Ascending aorta (tissue), 2 donors: ENCODE measurements around the gene BST1. TPM values are rescaled to one million over a fixed set of nuclear protein-coding genes. Genes with fewer than 3 reads are reported as not detected.
A peak's percentile ranks its signal among the peaks of the same experiment; 100 is the strongest.

Experiments used
- DNase-seq, 2 donors: peaks; one replicate each; pipeline ENCODE4 v3.0.0-alpha.2; 2019; ENCODE audit warnings: low spot score in 2 of 2
- H3K27ac ChIP-seq, 2 donors: fragments of 200-600 bp; sonication (generic); one replicate each; pipeline ENCODE4 v1.5.1; 2016 to 2017; ENCODE audit warnings: mild to moderate bottlenecking in 1 of 2
- H3K27me3 ChIP-seq: fragments of 200-600 bp; sonication (generic); one replicate; pipeline ENCODE4 v1.5.1; 2017
- H3K36me3 ChIP-seq, 2 donors: fragments of 200-600 bp; sonication (generic); one replicate each; pipeline ENCODE4 v1.5.1; 2016
- H3K4me1 ChIP-seq, 2 donors: fragments of 200-600 bp; sonication (generic); one replicate each; pipeline ENCODE4 v1.5.1; 2016 to 2017; ENCODE audit warnings: mild to moderate bottlenecking in 1 of 2
- H3K4me3 ChIP-seq, 2 donors: fragments of 200-600 bp; sonication (generic); one replicate each; pipeline ENCODE4 v1.5.1; 2016 to 2017; ENCODE audit warnings: mild to moderate bottlenecking in 1 of 2
- H3K9me3 ChIP-seq, 2 donors: fragments of 200-600 bp; sonication (generic); one replicate each; pipeline ENCODE4 v1.5.1; 2016
- intact Hi-C: fragments of 100-400 bp; cut with DNase I; formaldehyde crosslinking; loops from one replicate; pipeline ENCODE4 v1.15.1; 2023
- total RNA-seq: library from RNA; depleted of rRNA; stranded (reverse); fragments of >200 nt; gene quantifications from one replicate; pipeline ENCODE4 v1.1.0, GENCODE V29; 2016
- TF ChIP-seq, protein P1 (sequence below), 3 experiments: fragments of 200-600 bp in 2 of 3; fragments of 450-650 bp in 1 of 3; sonication (generic) in 2 of 3; IDR thresholded peaks; one replicate each; pipeline ENCODE4 v1.5.1; 2016 to 2019; ENCODE audit warnings: antibody characterized with exemption in 3 of 3, mild to moderate bottlenecking in 1 of 3, moderate library complexity in 1 of 3

Gene BST1
- total RNA-seq, 1 donor from 2014 or later: 22.7 TPM

DNA sequence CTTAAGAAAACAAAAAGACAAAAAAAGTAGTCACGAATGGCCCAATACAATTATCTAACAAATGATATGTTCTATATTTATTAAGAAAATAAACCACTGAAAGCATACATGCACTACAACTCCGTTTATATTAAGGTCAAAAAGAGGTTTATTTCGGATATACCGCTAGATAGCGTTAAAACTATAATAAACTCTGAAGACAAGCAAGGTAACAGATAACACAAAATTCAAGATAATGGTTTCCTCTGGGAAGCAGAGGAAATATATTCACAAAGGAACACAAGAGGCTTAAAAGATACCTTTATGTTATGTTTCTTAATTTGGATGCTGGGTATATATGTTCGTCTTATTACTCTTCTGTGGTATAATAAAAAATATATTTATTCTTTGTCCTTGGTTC is 26.0 kb upstream of the BST1 start:
- intact Hi-C loops: no loop called here
- no peak for DNase-seq
- H3K27ac ChIP-seq: no peak overlapping the region
- H3K9me3 ChIP-seq: no peaks in the 10 kb centered on the region
- no peak overlapping the region for H3K4me3 ChIP-seq
- H3K27me3 ChIP-seq: no peaks in the 10 kb centered on the region
- peaks cover 2 to 4% of the 10 kb centered on the region in 2 donors for H3K4me1 ChIP-seq
- H3K36me3 ChIP-seq: no peaks in the 10 kb centered on the region
- TF ChIP-seq, protein P1, sequence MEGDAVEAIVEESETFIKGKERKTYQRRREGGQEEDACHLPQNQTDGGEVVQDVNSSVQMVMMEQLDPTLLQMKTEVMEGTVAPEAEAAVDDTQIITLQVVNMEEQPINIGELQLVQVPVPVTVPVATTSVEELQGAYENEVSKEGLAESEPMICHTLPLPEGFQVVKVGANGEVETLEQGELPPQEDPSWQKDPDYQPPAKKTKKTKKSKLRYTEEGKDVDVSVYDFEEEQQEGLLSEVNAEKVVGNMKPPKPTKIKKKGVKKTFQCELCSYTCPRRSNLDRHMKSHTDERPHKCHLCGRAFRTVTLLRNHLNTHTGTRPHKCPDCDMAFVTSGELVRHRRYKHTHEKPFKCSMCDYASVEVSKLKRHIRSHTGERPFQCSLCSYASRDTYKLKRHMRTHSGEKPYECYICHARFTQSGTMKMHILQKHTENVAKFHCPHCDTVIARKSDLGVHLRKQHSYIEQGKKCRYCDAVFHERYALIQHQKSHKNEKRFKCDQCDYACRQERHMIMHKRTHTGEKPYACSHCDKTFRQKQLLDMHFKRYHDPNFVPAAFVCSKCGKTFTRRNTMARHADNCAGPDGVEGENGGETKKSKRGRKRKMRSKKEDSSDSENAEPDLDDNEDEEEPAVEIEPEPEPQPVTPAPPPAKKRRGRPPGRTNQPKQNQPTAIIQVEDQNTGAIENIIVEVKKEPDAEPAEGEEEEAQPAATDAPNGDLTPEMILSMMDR (IDR thresholded peaks at IDR 0.05): no peak

DNA sequence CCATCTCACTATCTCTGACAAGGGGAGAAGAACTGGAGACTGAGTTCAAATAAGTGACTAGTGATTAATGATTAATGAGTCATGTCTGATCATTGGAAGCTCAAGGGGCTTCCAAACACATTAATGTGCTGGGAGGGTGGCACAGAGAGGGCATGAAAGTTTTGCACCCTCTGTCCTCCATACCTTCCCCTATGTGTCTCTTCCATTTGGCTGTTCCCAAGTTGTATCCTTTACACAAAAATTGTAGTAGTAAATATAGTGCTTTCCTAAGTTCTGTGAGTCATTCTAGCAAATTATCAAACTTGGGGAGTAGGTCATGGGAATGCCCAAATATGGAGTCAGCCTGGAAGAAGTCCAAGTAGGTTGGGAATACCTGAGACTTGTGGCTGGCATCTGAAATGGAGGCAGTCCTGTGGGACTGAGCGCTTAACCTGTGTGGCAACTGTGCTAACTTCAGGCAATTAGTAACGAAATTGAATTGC is 25.3 kb upstream of the BST1 start:
- intact Hi-C loops: no loop called here
- Histone ChIP-seq H3K4me3 (no peak overlapping the region), H3K27me3 (no peaks in the 10 kb centered on the region), H3K9me3 (no peaks in the 10 kb centered on the region), H3K36me3 (no peaks in the 10 kb centered on the region), H3K4me1 (peaks cover 2 to 4% of the 10 kb centered on the region in 2 donors), H3K27ac (no peak overlapping the region)
- TF ChIP-seq, protein P1 (IDR thresholded peaks at IDR 0.05): no peak
- no peak for DNase-seq

DNA sequence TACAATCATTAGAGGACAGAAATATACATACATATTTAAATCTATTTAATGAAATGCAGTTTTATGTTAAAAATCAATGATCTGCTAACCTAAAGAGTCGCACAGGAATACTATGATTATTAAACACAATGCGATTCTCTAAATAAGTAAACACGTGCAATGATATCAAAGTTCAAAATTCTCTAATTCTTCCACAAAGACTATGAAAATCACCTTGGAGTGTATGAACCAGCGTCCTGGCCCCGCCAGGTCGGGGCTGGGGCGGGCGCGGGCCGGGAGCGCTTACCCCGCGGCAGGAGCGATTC is 21.8 kb upstream of the BST1 start:
- Histone ChIP-seq H3K4me1 (peaks cover 2 to 4% of the 10 kb centered on the region in 2 donors), H3K27me3 (no peaks in the 10 kb centered on the region), H3K9me3 (no peaks in the 10 kb centered on the region), H3K27ac (no peak overlapping the region), H3K36me3 (no peaks in the 10 kb centered on the region), H3K4me3 (peak overlapping the region; percentile 80 to 82)
- intact Hi-C loops: loop anchor here (1.0 to 10.0 kb wide), 2 partner anchors 26 to 446 kb away; partner anchors contain the start of gene FBXL5
- TF ChIP-seq, protein P1 (IDR thresholded peaks at IDR 0.05): no peak
- DNase-seq: no peak

DNA sequence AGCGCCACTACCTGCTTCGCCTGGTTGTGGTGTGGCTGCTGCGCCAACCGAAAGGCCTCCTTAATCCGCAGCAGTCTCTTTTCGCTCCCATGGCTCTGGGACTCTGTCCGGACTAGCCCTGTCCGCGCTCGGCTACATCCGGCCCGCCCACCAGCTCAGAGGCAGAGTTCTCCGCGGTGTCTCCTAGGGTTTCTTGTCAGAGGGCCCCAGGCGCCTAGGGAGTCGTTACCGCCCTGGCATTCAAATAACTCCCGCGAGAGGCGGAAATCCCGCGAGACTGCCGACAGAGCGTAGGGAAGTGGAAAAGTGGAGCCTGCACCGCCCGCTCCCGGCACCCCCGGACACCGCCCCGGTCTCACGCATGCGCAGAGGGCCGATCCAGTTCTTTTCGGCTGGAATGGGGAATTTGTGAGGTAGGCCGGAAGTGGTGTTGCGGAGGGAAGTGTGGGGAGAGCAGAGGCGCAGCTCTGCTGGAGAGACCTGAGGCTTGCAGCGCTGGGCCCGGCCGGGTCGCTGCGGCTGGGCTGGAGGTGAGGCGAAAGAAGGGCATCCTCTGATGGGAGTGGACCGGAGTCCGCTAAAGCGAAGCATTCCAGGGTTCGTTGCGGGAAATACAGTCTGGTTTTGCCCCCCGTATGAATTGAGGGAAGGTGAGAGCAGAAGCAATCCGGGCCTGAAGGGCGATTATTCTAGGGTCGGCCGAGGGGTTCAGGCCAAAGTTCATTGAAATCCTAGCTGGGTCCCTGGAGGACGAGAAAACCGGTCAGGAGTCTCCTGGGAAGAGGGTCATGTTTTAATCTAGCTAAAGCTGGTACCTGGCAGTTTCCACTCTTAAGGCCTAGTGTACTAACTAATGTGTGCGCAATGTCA is 21.3 kb upstream of the BST1 start, which contains the start of gene FAM200B:
FAM200B (plus strand) TSS at position 456 of the 870 bp plus-strand sequence. CDS start 5,151 bp downstream, outside the sequence.
- Histone ChIP-seq H3K9me3 (no peaks in the 10 kb centered on the region), H3K4me3 (peak within 1 kb of the TSS; percentile 80 to 82), H3K4me1 (peaks cover 2 to 4% of the 10 kb centered on the region in 2 donors), H3K36me3 (peaks cover 4 to 6% of the 10 kb centered on the region in 2 donors), H3K27me3 (no peaks in the 10 kb centered on the region), H3K27ac (peak within 1 kb of the TSS; percentile 85 to 96)
- TF ChIP-seq, protein P1 (IDR thresholded peaks at IDR 0.05): peak in 1 of 3 experiments; percentile 12
- DNase-seq: peak; percentile 90 to 99
- intact Hi-C loops: loop anchor here (1.0 to 10.0 kb wide), 3 partner anchors 26 to 447 kb away; partner anchors contain the start of gene FBXL5

DNA sequence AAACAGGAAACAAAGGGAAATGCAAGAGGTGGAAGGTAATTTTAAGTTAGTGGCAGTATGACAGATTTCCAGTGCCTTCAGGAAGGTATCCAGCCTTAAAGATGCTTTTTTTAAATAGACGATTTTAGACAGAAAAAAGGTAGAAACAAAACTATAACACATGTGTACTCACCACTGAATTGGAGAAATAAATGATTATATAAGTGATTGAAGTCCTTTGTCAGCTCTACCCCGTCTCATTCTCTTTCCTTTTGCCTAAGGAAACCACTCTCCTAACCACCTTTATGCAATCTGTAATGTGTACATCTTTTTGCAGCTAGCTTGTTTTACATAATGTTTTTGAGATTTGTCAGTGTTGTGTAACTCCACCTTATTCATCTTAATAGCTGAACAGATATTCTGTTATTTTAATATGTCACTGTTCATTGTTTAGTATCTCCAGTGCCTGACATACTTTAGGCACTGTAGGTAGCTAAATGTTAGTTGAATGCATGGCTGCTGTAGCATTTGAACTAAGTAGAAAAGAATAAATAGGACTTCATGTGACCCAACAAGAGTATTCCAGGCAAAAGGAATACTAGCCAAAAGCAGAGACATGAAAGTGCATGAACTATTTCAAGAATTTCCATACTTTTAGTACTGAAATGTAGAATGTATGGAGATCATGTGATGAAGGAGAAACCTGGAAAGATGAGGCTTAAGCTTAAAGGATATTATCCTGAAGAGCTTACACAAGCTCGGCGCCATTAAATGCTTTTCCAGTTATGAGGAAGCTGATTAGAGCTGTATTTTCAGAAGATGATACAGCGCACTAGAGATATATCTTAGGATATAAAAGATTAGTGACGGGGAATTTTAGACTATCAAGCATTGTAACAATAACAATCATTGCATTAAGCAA is 20.4 kb upstream of the BST1 start:
- intact Hi-C loops: loop anchor here (2.0 to 10.0 kb wide), 2 partner anchors 204 to 448 kb away; no protein-coding TSS in a partner anchor
- H3K36me3 ChIP-seq: peaks cover 4 to 13% of the 10 kb centered on the region in 2 donors
- H3K4me3 ChIP-seq: peak overlapping the region; percentile 80 to 82
- peak overlapping the region; percentile 85 to 96 for H3K27ac ChIP-seq
- no peaks in the 10 kb centered on the region for H3K9me3 ChIP-seq
- TF ChIP-seq, protein P1 (IDR thresholded peaks at IDR 0.05): no peak
- no peaks in the 10 kb centered on the region for H3K27me3 ChIP-seq
- DNase-seq: no peak
- H3K4me1 ChIP-seq: peaks cover 2 to 4% of the 10 kb centered on the region in 2 donors
